DND-41 (cell line): ENCODE data around the gene SOX5.

Source experiments
- EZH2 ChIP-seq: IDR thresholded peaks from 3 replicates; pipeline ENCODE4 v1.6.1; 2012; ENCODE audit warnings: borderline replicate concordance, low read depth, mild to moderate bottlenecking, moderate library complexity, low read length, inconsistent platforms; ENCODE audit not compliant: severe bottlenecking
- TF ChIP-seq, protein P1 (sequence below): IDR thresholded peaks from 2 replicates; pipeline ENCODE4 v1.5.1; 2012; ENCODE audit warnings: borderline replicate concordance, low read length, moderate library complexity, mild to moderate bottlenecking; ENCODE audit not compliant: poor library complexity, severe bottlenecking; ENCODE audit errors: extremely low read depth

- TF ChIP-seq, protein P1, sequence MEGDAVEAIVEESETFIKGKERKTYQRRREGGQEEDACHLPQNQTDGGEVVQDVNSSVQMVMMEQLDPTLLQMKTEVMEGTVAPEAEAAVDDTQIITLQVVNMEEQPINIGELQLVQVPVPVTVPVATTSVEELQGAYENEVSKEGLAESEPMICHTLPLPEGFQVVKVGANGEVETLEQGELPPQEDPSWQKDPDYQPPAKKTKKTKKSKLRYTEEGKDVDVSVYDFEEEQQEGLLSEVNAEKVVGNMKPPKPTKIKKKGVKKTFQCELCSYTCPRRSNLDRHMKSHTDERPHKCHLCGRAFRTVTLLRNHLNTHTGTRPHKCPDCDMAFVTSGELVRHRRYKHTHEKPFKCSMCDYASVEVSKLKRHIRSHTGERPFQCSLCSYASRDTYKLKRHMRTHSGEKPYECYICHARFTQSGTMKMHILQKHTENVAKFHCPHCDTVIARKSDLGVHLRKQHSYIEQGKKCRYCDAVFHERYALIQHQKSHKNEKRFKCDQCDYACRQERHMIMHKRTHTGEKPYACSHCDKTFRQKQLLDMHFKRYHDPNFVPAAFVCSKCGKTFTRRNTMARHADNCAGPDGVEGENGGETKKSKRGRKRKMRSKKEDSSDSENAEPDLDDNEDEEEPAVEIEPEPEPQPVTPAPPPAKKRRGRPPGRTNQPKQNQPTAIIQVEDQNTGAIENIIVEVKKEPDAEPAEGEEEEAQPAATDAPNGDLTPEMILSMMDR: no peak
- TF ChIP-seq EZH2: no peak
Observed at GRCh38 chr12:23880988-23881387, 68.5 kb downstream of the SOX5 start.
